ENCODE measurements around the gene CSDE1.
A peak's percentile ranks its signal among the peaks of the same experiment; 100 is the strongest.

The CSDE1 gene

GRCh38 chr1:114746450-114747121, 11.2 kb downstream of the CSDE1 start:
- FAIRE-seq = peak; percentile 94

DNA sequence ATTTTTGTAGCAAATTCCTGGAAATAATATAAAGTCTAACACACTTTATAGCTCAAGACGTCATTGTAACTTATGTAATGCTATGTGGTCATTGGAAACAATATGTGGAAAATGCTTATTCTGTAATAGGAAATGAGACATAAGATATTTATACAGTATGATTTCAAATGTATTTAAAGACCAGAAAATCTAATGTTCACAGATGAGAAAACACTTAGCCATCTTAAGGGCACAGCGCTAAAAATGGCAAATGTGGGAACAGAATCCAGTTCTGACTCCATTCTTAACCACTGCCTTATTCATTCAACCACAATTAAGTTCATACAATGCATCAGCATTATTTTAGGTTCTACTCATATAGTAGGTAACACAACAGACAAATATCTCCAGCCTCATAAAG, 12.5 kb downstream of the CSDE1 start:
- FAIRE-seq = no peak

DNA sequence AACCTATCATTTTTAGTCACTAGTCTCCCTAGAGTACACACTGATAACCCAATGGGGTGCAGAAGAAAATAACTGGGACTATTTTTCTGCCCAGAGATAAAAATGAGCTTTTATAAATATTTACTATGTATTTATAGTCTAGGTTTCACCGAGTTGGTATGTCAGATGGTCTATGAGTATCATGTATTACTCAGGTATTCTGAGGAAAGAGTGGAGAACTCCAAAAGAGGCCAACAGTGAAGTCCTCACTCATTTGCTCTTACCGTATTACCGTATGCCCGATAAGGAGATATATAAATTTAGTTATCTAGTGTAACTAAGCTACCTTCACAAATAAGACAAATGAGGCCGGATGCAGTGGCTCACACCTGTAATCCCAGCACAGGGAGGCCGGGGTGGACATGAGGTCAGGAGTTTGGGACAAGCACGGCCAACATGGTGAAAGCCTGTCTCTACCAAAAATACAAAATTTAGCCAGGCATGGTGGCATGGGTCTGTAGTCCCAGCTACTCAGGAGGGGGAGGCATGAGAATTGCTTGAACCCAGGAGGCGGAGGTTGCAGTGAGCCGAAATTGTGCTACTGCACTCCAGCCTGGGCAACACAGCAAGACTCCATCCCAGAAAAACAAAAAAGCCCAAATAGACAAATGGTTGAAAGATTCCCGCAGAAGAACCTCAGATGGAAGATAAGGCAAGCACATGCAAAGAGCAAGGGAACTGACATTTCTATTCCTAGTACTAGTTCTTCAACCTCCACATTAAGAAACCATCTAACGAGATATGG, 15.6 kb downstream of the CSDE1 start:
- FAIRE-seq = no peak

GRCh38 chr1:114740331-114740730, 17.5 kb downstream of the CSDE1 start:
- FAIRE-seq = no peak

DNA sequence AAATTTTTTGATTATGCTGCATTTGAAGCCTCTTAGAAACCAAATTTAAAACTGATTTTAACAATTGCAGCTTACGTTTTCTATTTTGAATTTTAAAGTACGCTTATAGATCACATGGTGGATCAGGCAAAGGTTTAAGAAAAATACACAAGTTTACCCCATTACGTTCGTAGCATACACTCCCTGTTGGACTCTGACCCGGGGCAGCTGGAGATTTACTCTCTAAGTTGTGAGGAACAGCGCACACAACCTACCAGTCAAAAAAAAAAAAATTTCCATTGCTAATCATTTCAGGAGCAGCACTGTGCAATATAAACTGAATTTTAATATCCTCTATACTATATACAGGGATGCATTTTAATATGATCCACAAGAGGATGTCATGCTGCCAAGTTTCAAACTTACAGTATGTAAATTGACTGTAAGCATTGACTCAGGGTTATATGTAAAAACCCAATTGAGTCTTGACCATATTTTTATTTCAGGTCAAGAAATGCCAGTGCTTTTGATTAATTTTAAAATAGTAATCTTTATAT, 20.4 kb downstream of the CSDE1 start:
- FAIRE-seq = no peak

GRCh38 chr1:114735479-114735878, 22.3 kb downstream of the CSDE1 start:
- no peak for FAIRE-seq

DNA sequence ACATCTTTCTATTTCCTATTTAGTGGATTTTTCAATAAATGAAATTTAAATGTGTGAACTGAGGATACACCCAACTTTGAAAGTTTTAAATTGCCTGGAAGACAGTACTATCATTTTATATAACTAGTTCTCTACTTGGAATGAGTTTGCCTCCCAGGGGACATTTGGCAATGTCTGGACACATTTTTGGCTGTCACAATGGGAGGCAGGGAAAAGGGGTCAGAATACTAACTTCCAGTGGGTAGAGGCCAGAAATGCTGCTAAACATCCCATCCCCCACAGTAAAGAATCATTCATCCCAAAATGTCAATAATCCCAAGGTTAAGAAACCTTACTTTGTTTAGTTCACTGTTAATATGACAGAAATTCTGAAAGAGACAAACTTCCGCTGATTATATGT, 28.0 kb downstream of the CSDE1 start:
- FAIRE-seq = no peak

DNA sequence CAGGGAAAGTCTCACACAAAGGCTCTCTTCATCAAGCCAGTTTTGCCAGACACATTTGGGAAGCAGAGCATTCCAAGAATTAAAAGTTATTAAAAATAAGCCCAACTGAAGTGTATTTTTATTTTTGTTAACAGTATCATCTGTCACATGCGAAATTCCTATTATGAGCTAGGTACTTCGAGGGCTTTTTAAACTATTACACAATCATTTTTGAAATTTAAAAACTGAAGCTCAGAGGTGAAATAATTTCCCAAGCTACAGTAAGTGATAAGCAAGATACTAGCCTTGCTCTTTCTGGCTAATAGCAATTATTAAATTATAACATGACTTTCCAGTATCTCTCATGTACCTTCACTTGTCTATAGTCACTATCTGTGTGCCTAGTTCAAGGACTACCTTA, 29.2 kb downstream of the CSDE1 start:
- no peak for FAIRE-seq

DNA sequence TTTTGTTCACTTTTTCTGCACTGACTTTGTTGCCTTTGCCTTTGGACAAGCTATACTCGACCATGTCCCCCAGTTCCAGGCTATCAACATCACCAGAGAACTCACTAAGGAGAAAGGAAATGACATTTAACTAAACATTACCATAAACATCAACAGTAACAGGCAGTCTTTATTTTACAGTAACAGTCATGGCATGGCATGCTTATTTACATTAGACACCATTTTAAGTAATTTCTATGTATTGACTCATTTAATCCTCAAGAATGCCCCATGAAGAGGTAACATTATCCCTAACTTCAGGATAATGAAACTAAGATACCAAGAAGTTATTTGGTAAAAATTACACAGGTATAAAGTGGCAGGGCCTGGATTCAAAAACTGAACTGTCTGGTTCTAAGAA, 32.6 kb downstream of the CSDE1 start:
- no peak for FAIRE-seq

GRCh38 chr1:114723915-114724314, 33.9 kb downstream of the CSDE1 start:
- FAIRE-seq = no peak

- no peak for FAIRE-seq
Observed at GRCh38 chr1:114723457-114723856, 34.3 kb downstream of the CSDE1 start.

DNA sequence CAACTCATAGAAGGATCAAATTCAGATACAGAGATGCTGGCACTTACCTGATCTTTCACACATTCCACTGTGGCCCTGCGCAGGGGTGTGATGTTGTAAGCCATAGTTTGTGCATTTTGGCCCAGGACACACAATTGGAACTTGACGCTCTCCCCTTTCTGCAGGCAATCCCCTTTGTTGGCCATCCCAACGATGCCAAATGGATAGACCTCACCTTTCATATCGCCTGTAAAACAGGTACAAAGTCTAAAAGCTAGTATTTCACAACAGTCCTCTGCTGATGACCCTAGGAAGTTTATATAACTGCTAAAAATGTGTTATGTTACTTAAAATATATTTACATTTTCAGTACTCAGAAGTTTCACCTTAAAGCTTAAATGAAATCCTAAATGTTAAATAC, 37.3 kb downstream of the CSDE1 start:
- FAIRE-seq = no peak

DNA sequence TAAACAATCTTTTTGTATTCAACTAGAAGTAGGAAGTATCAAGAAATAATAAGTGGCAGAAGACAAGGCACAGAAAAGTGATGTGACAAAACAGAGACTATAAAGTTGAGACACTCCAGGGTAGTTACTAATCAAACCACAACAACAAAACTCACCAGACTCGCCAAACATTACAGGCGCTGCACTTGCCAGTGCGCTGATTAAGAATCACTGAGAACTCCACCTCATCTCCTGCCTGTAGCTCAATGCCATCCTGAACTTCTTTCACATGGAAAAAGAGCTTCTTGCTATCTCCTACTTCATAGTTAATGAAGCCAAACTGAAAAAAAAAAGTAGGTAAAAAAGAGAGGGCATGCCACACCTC, 38.4 kb downstream of the CSDE1 start:
- FAIRE-seq = no peak

DNA sequence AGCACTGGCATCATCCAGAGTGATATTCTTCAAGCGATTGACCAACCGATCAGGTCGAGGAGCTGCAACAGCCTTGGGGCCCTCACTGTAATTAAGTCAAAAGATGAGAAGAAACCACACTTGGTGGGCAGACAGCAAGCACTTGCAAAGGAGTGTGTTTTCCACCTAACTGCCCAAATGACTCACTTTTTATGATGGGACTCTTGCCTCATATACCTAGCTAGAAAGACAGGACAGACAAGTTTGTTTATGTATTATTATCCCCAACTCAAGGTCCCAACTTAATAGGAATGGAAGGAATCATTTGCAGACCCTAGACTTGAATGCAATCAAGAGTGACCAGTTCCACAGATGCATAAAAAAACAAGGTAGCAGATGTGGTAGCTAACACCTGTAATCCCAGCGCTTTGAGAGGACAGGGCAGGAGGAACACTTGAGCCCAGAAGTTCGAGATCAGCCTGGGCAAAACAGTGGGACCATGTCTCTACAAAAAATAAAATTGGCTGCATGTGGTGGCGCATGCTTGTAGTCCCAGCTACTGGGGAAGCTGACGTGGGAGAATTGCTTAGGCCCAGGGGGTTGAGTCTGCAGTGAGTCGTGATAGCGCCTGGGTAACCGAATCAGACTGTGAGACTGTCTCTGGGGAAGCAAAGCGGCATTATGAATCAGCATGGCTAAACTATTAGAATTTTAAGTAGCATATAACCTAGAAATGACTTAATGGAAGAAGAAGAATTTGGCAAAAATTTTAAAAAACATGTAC, 38.9 kb downstream of the CSDE1 start:
- FAIRE-seq = no peak

GRCh38 chr1:114716304-114717170, 41.2 kb downstream of the CSDE1 start, which contains the start of gene NRAS:
Gene NRAS, minus strand, starts transcription at chr1:114716771. Its CDS starts 611 bp downstream, at chr1:114716160.
- no peak for FAIRE-seq

DNA sequence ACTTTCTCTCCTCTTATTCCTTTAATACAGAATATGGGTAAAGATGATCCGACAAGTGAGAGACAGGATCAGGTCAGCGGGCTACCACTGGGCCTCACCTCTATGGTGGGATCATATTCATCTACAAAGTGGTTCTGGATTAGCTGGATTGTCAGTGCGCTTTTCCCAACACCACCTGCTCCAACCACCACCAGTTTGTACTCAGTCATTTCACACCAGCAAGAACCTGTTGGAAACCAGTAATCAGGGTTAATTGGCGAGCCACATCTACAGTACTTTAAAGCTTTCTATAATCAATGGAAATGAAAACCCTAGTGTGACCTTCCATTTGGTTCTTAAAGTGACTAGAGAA, 41.9 kb downstream of the CSDE1 start:
- no peak for FAIRE-seq

- FAIRE-seq = no peak
Observed at GRCh38 chr1:114712977-114713376, 44.8 kb downstream of the CSDE1 start.

DNA sequence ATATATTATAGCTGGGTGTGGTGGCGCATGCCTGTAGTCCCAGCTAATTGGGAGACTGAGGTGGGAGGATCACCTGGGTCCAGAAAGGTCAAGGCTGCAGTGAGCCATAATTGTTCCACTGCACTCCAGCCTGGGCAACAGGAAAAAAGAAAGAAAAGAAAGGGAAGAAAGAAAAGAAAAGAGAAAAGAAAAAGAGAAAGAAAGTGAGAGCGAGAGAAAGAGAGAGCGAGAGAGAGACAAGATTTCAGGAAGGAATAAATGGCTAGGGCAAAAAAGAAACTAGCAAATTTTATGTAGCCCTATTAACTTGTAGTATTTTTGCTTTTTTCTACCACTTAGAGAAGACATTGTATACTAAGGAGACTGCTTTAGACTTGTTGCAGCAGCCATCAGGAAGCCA, 47.4 kb downstream of the CSDE1 start:
- FAIRE-seq = no peak

GRCh38 chr1:114707604-114708003, 50.2 kb downstream of the CSDE1 start:
- no peak for FAIRE-seq

- no peak for FAIRE-seq
Observed at GRCh38 chr1:114703242-114703641, 54.5 kb downstream of the CSDE1 start.

GRCh38 chr1:114702737-114703136, 55.0 kb downstream of the CSDE1 start:
- no peak for FAIRE-seq

- no peak for FAIRE-seq
Observed at GRCh38 chr1:114701931-114702330, 55.9 kb downstream of the CSDE1 start.

Data from islet of Langerhans (tissue), 1 donor.